ENCODE measurements around the gene S100A9. TPM values are rescaled to one million over a fixed set of nuclear protein-coding genes. Genes with fewer than 3 reads are reported as not detected.

S100A9 gene
- total and polyA plus RNA-seq, 2 of the 8 experiments (the other 6 are each of a cell fraction or from before 2014, with no cell fraction given): not detected

DNA sequence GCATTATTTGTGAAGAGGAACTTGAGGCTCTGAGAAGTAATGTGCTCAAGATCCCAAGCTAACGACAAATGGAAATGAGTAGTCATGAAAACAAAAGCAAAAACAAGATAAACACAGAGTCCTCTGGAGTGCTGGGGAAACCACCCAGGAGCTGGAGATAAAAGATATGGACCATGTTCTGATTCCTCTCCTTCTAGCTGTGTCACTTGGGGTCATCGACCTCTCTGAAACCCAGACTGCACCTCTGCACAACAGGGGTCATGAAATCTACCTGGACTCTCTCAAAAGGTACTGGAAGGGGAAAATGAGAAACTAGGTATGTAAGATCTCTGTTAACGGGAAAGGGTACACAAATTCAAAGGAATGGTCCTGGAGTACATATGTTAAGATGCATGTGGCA, 15.5 kb upstream of the S100A9 start:
- CTCF ChIA-PET (ENCODE audit: partially characterized antibody): interaction anchor here (0.6 to 1.3 kb wide), 3 partner anchors 11 to 169 kb away, joined by 3 to 4 read pairs (median 3); partner anchors contain the start of gene PGLYRP3

More for the DNA sequence above, 15.5 kb upstream of the S100A9 start:
- Histone ChIP-seq H2BK12ac (ENCODE audit: low read depth, low read length) (no peak overlapping the region), H4K20me1 (replicated peaks in 1 of 2; ENCODE audit: control insufficient read depth in 1 of 2, insufficient read depth in 2 of 2, low read length in 2 of 2) (no peaks in the 10 kb centered on the region), H3K14ac (ENCODE audit: insufficient read length) (no peak overlapping the region), H3K27ac (ENCODE audit: low read depth, low read length) (no peak overlapping the region), H2BK5ac (ENCODE audit: low read depth, low read length) (no peak overlapping the region), H2AFZ (ENCODE audit: low read length) (no peak overlapping the region), H3K27me3 (replicated peaks in 1 of 4; ENCODE audit: control insufficient read depth in 3 of 4, extremely low read depth in 1 of 4, insufficient read depth in 3 of 4, low read length in 3 of 4) (peaks cover 0 to 2% (median 0%) of the 10 kb centered on the region in 4 experiments; a peak in 1 of 7 replicates), H3K9ac (replicated peaks in 1 of 4; ENCODE audit: extremely low read depth in 1 of 4, low read depth in 3 of 4, low read length in 3 of 4) (no peak overlapping the region), H3K79me1 (ENCODE audit: low read depth, low read length) (no peaks in the 10 kb centered on the region), H3K4me3 (ENCODE audit: extremely low read depth in 1 of 4, insufficient read depth in 2 of 4, low read depth in 3 of 4, low read length in 4 of 4) (no peak overlapping the region), H3K23me2 (ENCODE audit: low read depth, low read length) (no peaks in the 10 kb centered on the region), H3K4me1 (replicated peaks in 1 of 4; ENCODE audit: control insufficient read depth in 3 of 4, insufficient read depth in 4 of 4, low read length in 3 of 4) (no peaks in the 10 kb centered on the region; a peak in 1 of 7 replicates), H3K18ac (ENCODE audit: extremely low read depth, low read length) (no peak overlapping the region), H4K8ac (ENCODE audit: extremely low read depth, insufficient read depth, low read length) (no peak overlapping the region), H2BK20ac (ENCODE audit: low read length) (no peak overlapping the region), H3K36me3 (ENCODE audit: control insufficient read depth in 2 of 4, insufficient read depth in 4 of 4, low read length in 3 of 4) (no peaks in the 10 kb centered on the region), H2BK120ac (replicated peaks; ENCODE audit: low read depth, low read length) (no peak overlapping the region), H2BK15ac (ENCODE audit: low read length) (no peak overlapping the region), H3K9me3 (ENCODE audit: insufficient read depth in 2 of 2, low read depth in 1 of 2, low read length in 1 of 2) (peaks cover 0 to 4% of the 10 kb centered on the region in 2 experiments; a peak in 1 of 4 replicates), H3K56ac (replicated peaks; ENCODE audit: insufficient read length, low read depth, low read length) (no peak overlapping the region), H3K4ac (replicated peaks; ENCODE audit: insufficient read length, low read depth, low read length) (no peak overlapping the region), H4K5ac (ENCODE audit: insufficient read length, low read depth, low read length) (no peak overlapping the region), H3K4me2 (ENCODE audit: insufficient read depth in 1 of 2, low read depth in 2 of 2, low read length in 2 of 2) (no peak overlapping the region), H4K91ac (replicated peaks; ENCODE audit: insufficient read length, low read length) (no peak overlapping the region), H3K79me2 (ENCODE audit: control insufficient read depth in 1 of 2, insufficient read depth in 2 of 2, low read length in 2 of 2) (no peaks in the 10 kb centered on the region), H2AK5ac (ENCODE audit: low read depth, low read length) (no peak overlapping the region), H3K23ac (ENCODE audit: insufficient read length) (no peak overlapping the region)
- DNase-seq (ENCODE audit: low read depth in 1 of 2, low spot score in 2 of 2) (no peak), FAIRE-seq (no peak)
- no peak for TF ChIP-seq ZNF274 (IDR thresholded peaks at IDR 0.05; ENCODE audit: borderline replicate concordance, extremely low read depth, low read length)
- TF ChIP-seq RFX5 (IDR thresholded peaks at IDR 0.05; ENCODE audit: borderline replicate concordance, low read depth, low read length): no peak
- no peak for TF ChIP-seq MAFK (IDR thresholded peaks at IDR 0.05; ENCODE audit: low read depth, low read length)
- no peak for TF ChIP-seq EP300 (IDR thresholded peaks at IDR 0.05; ENCODE audit: borderline replicate concordance in 1 of 2, low read depth in 2 of 2, low read length in 2 of 2)
- no peak for TF ChIP-seq CBX5 (IDR thresholded peaks at IDR 0.05; ENCODE audit: low read depth, low read length)
- no peak for TF ChIP-seq SIN3A (conservative IDR thresholded peaks at IDR 0.05 in 1 of 2, IDR thresholded peaks at IDR 0.05 in 1 of 2; ENCODE audit: low read depth in 1 of 2, low read length in 2 of 2)
- no peak for TF ChIP-seq POLR2AphosphoS5 (IDR thresholded peaks at IDR 0.05; ENCODE audit: low read depth, low read length)
- no peak for TF ChIP-seq TEAD4 (IDR thresholded peaks at IDR 0.05; ENCODE audit: low read depth, low read length)
- no peak for TF ChIP-seq KDM1A (IDR thresholded peaks at IDR 0.05; ENCODE audit: borderline replicate concordance, low read length)
- TF ChIP-seq ATF3 (IDR thresholded peaks at IDR 0.05; ENCODE audit: insufficient read depth, low read depth, low read length): no peak
- no peak for TF ChIP-seq NANOG (IDR thresholded peaks at IDR 0.05; ENCODE audit: insufficient read depth, low read depth, low read length, poor library complexity, severe bottlenecking)
- TF ChIP-seq SP1 (IDR thresholded peaks at IDR 0.05; ENCODE audit: low read depth, low read length): no peak
- TF ChIP-seq SIRT6 (IDR thresholded peaks at IDR 0.05; ENCODE audit: low read length): no peak
- TF ChIP-seq POLR2A (IDR thresholded peaks at IDR 0.05; ENCODE audit: control extremely low read depth in 1 of 2, low read depth in 2 of 2, low read length in 2 of 2): no peak
- POLR2A ChIA-PET (ENCODE audit: partially characterized antibody): no interaction called here
- 86% methylated on average over 3 of the region's 3 CpGs; no CpG with 5 or more reads in 1 of the 2 experiments for WGBS, 2 experiments (ENCODE audit: extremely low coverage in 1 of 2, insufficient coverage in 1 of 2, insufficient read length in 1 of 2, insufficient replicate concordance in 2 of 2, low coverage in 1 of 2, low lambda C conversion rate in 2 of 2, missing lambda C conversion rate in 1 of 2)
